Measurements from ENCODE around the gene MAP1LC3A. TPM values are rescaled to one million over a fixed set of nuclear protein-coding genes. Genes with fewer than 3 reads are reported as not detected.

The MAP1LC3A gene
- total and polyA plus RNA-seq, 5 experiments from 2014 or later, result 0.94 to 2.4 (median 1.6) TPM

DNA sequence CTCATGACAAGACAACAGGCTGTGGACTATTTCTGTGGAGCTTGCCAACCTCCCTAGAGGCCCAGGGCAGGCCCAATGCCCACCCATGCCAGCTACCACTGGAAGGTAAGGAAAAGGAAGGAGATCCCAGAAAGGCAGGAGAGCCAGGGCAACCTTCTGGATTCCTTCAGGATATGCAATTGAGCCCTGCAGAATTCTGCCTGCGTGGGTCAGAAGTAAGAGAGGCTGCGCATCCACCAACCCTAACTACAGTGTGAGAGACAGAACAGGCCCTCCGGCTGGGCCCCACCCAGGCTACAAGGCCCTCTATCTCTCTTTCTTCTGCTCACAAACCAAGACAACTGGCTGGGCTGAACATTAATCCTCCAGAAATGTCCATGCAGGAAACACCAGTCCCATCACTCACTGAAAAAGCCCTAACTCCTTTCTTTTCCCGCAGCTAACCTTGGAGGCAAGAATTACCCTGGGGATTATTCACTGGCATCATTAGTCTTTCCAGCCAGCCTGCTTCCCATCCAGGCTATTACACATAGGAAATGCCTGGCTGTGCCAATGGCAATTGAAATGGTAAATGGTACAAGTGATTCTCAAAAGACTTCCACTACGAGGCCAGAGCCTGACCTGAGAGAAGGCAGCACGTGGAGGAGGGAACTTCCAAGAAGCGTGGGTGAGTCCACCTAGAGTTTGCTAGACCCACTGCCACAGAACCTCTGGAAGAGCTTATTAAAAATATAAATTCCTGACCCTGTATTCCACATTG, 15.2 kb downstream of the MAP1LC3A start:
- no peak for ATAC-seq
- POLR2A ChIA-PET, result no interaction called here
- Mint-ChIP-seq H3K36me3 (peaks cover 0 to 45% (median 16%) of the 10 kb centered on the region in 3 donors), H3K4me3 (no peak overlapping the region), H3K27me3 (no peaks in the 10 kb centered on the region), H3K27ac (peak overlapping the region in 3 of 10 donors; percentile 7 to 47 (median 15)), H3K9me3 (no peaks in the 10 kb centered on the region), H3K4me1 (peaks cover 0 to 6% (median 0%) of the 10 kb centered on the region in 4 donors)
- no peak for DNase-seq

DNA sequence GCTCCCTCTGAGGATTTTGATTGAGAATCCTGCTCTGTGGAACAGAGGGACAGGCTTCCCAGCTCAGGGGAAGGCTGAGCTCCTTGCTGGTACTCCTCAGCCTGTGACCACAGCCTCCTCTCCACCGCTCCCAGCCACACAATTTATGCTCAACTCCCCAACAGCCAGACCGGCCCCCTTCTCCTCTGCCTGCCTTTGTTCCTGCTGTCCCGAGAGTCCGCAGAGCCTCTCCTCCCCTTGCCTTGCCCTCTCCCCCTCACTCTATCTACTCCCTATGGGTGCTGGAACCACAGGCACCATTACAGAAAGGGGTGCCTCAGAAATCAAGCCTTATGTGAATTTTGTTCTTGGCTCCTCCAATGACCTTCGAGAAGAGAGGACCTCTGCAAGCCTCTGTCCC, 15.9 kb downstream of the MAP1LC3A start:
- Mint-ChIP-seq H3K9me3 (no peaks in the 10 kb centered on the region), H3K36me3 (peaks cover 0 to 48% (median 18%) of the 10 kb centered on the region in 3 donors), H3K4me3 (no peak overlapping the region), H3K4me1 (peaks cover 0 to 7% (median 0%) of the 10 kb centered on the region in 4 donors), H3K27me3 (no peaks in the 10 kb centered on the region), H3K27ac (peak overlapping the region in 4 of 10 donors; percentile 16 to 72 (median 63))
- ATAC-seq, result no peak
- no peak for DNase-seq
- POLR2A ChIA-PET, result no interaction called here

DNA sequence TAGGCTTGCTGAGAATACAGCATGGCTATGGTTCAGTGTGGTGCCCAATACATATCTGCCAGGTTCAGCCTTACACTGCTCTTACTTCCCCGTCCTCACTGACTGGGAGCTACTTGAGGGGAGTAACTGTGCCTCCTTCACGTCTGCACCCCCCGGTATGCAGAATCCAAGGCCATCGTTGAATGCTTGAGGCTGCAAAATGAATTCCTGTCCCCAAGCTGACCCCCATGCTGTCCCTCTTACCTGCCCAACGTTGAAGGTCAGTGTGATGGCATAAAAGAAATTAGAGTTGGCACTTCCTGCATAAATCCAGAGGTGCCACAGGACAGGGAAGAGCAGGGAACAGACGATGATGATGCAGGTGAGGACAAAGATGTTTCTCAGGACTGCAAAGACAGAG, 16.3 kb downstream of the MAP1LC3A start:
- Mint-ChIP-seq H3K9me3 (no peaks in the 10 kb centered on the region), H3K27me3 (no peaks in the 10 kb centered on the region), H3K4me1 (peaks cover 0 to 11% (median 0%) of the 10 kb centered on the region in 4 donors), H3K27ac (peak overlapping the region in 1 of 10 donors; percentile 16), H3K36me3 (peaks cover 0 to 51% (median 18%) of the 10 kb centered on the region in 3 donors), H3K4me3 (no peak overlapping the region)
- ATAC-seq, result no peak
- POLR2A ChIA-PET, result no interaction called here
- no peak for DNase-seq

DNA sequence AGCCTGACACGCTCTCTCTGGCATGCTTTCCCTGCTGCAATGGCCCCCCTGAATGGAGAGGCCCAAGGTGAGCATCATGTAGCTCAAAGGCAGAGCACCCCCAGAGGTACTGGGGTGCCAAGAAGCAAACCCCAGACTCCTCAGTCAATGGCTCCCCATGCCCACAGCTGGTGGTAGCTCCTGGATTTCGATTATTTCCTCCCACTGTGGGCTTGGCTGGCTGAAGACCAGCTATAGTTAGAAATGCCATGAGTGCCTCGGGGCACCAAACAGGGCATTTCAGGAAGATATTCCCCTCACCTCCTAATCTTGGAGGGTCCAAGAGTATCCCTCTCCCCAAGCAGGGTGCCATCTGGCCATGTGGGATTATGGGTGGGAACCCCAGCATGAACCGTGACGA, 16.8 kb downstream of the MAP1LC3A start:
- no peak for ATAC-seq
- H3K4me1 Mint-ChIP-seq, result peaks cover under 1 to 15% (median 2%) of the 10 kb centered on the region in 4 donors
- no peaks in the 10 kb centered on the region for H3K9me3 Mint-ChIP-seq
- H3K4me3 Mint-ChIP-seq, result no peak overlapping the region
- no peak for DNase-seq
- H3K27ac Mint-ChIP-seq, result peak overlapping the region in 1 of 10 donors; percentile 15
- H3K27me3 Mint-ChIP-seq, result no peaks in the 10 kb centered on the region
- H3K36me3 Mint-ChIP-seq, result peaks cover 0 to 53% (median 18%) of the 10 kb centered on the region in 3 donors
- POLR2A ChIA-PET, result no interaction called here

DNA sequence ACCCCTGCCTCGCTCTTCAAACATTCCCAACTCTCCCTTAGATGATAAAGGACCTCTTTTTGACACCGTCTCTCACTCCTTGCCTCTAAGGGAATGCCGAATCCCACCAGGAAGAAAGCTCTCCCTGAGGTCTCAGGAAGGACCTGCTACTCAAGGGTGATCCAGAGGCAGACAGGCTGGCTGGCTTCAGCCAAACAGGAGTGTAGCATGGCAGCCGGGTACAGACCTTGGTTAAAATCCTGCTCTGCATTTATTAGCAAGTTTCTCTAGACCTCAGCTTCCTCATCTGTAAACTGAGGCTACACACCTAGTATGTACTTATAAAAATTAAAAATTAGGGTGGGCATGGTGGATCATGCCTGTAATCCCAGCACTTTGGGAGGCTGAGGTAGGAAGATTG, 17.2 kb downstream of the MAP1LC3A start:
- DNase-seq (no peak), ATAC-seq (no peak)
- Mint-ChIP-seq H3K4me3 (no peak overlapping the region), H3K36me3 (peaks cover 0 to 56% (median 18%) of the 10 kb centered on the region in 3 donors), H3K4me1 (peaks cover 4 to 20% (median 6%) of the 10 kb centered on the region in 4 donors), H3K27me3 (no peaks in the 10 kb centered on the region), H3K9me3 (no peaks in the 10 kb centered on the region), H3K27ac (peak overlapping the region in 2 of 10 donors; percentile 57 to 75)
- POLR2A ChIA-PET, result no interaction called here

DNA sequence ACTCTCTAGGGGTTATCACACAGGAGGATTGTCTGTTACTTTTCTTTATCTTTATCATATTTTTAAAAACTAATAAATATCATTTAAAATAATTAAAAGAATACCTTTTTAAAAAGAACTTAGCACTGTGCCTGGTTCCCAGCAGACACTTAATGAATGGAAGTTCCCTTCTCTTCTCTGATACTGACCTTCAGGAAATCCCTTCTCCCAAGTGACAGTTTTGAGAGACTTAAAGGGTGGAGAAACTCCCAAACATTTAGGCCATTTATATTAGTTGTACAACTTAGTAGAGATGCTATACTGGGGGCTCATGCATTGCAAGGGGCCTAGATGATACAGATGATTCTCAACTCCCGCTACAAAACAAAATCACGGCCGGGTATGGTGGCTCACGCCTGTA, 18.5 kb downstream of the MAP1LC3A start:
- Mint-ChIP-seq H3K27me3 (no peaks in the 10 kb centered on the region), H3K4me3 (no peak overlapping the region), H3K4me1 (peaks cover 6 to 14% (median 7%) of the 10 kb centered on the region in 4 donors), H3K36me3 (peaks cover 0 to 57% (median 24%) of the 10 kb centered on the region in 3 donors), H3K27ac (no peak overlapping the region), H3K9me3 (no peaks in the 10 kb centered on the region)
- ATAC-seq (no peak), DNase-seq (no peak)
- POLR2A ChIA-PET, result no interaction called here

DNA sequence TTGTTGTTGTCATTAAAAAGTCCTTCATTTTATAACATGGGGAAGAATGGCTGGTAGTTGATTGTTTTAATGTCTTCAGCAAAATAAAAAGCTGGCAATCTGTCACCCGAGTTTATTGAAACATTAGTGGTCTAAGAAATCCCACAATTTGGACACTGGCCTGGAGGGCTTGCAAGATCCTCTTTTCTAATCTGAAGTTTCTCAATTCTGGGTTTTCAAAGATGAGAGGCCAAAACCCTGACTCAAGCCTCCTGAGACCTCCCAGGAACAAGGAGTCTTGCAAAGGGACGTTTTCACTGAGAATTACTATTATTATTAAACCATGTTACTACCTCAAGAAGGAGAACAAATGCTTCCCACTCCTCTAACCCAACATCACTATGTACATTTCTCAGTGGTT, 19.5 kb downstream of the MAP1LC3A start:
- Mint-ChIP-seq H3K27me3 (no peaks in the 10 kb centered on the region), H3K4me3 (no peak overlapping the region), H3K9me3 (no peaks in the 10 kb centered on the region), H3K36me3 (peaks cover 0 to 62% (median 24%) of the 10 kb centered on the region in 3 donors), H3K27ac (peak overlapping the region in 2 of 10 donors; percentile 28 to 38), H3K4me1 (peaks cover 6 to 14% (median 7%) of the 10 kb centered on the region in 4 donors)
- POLR2A ChIA-PET, result no interaction called here
- DNase-seq (no peak), ATAC-seq (no peak)

DNA sequence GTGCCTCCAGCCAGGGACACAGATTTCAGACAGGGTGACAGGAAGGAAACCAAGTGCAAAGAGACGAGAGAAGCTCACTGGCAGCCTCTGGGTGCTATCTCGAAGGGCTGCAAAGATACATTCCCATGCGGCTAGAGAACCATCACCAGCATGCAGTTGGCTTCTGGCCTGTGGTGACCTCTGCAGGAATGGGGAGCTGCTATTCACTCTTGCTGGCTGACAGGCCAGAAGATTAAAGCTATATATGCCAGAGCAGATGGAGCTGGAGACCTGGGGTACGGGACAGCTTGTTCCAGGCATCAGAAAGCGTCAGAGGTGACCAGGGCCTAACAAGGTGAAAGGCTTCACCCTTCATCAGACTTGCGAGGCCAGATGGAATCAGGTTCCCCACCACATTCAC, 20.0 kb downstream of the MAP1LC3A start:
- POLR2A ChIA-PET, result interaction anchor here (0.5 kb wide), 1 partner anchor 149 kb away, joined by 4 read pairs; no protein-coding TSS in a partner anchor

DNA sequence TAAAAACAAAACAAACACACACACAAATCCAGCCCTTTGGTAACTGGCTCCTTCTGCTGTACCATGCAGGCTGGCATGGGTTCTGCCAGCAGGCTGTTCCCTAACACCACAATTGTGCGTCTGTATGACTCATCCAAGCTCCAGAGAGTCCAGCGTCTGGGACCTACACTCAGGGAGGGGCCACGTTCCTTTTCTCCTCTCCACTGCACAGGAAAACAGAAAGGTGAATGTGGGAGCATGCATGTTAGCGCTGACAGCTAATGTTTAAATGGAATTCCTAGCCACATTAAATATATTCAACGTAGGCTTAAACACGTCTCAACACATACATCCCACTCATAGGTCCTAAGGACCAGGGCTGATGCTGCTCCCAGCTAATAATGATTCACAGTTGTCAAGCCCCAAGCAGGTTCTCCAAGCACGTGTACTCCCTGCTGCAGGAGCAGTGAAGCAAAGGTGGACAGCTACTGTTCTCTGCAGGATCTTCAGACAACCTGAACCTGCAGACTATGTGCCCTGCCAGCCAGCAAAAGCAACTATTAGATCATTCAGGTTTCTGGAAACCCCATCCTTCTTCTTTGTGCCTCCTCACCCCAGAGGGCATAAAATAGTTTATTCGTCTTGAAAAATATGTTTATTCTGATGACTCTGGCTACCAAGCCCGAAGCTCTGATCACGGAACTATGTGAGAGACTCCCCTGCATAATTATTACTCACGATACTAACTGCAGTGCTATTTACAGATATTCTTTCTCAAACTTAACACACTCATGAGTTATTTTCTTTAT, 20.9 kb downstream of the MAP1LC3A start:
- H3K4me3 Mint-ChIP-seq, result no peak overlapping the region
- ATAC-seq, result no peak
- POLR2A ChIA-PET, result interaction anchor here (0.5 kb wide), 1 partner anchor 148 kb away, joined by 4 read pairs; no protein-coding TSS in a partner anchor
- no peaks in the 10 kb centered on the region for H3K9me3 Mint-ChIP-seq
- no peaks in the 10 kb centered on the region for H3K27me3 Mint-ChIP-seq
- peak overlapping the region in 5 of 10 donors; percentile 7 to 82 (median 52) for H3K27ac Mint-ChIP-seq
- peaks cover 6 to 14% (median 7%) of the 10 kb centered on the region in 4 donors for H3K4me1 Mint-ChIP-seq
- H3K36me3 Mint-ChIP-seq, result peaks cover 0 to 61% (median 16%) of the 10 kb centered on the region in 3 donors
- no peak for DNase-seq

More for the DNA sequence above, 20.0 kb downstream of the MAP1LC3A start:
- H3K27ac Mint-ChIP-seq, result peak overlapping the region in 4 of 10 donors; percentile 27 to 71 (median 33)
- peaks cover 0 to 63% (median 20%) of the 10 kb centered on the region in 3 donors for H3K36me3 Mint-ChIP-seq
- peaks cover 6 to 14% (median 7%) of the 10 kb centered on the region in 4 donors for H3K4me1 Mint-ChIP-seq
- ATAC-seq (no peak), DNase-seq (no peak)
- no peaks in the 10 kb centered on the region for H3K27me3 Mint-ChIP-seq
- no peaks in the 10 kb centered on the region for H3K9me3 Mint-ChIP-seq
- H3K4me3 Mint-ChIP-seq, result no peak overlapping the region

DNA sequence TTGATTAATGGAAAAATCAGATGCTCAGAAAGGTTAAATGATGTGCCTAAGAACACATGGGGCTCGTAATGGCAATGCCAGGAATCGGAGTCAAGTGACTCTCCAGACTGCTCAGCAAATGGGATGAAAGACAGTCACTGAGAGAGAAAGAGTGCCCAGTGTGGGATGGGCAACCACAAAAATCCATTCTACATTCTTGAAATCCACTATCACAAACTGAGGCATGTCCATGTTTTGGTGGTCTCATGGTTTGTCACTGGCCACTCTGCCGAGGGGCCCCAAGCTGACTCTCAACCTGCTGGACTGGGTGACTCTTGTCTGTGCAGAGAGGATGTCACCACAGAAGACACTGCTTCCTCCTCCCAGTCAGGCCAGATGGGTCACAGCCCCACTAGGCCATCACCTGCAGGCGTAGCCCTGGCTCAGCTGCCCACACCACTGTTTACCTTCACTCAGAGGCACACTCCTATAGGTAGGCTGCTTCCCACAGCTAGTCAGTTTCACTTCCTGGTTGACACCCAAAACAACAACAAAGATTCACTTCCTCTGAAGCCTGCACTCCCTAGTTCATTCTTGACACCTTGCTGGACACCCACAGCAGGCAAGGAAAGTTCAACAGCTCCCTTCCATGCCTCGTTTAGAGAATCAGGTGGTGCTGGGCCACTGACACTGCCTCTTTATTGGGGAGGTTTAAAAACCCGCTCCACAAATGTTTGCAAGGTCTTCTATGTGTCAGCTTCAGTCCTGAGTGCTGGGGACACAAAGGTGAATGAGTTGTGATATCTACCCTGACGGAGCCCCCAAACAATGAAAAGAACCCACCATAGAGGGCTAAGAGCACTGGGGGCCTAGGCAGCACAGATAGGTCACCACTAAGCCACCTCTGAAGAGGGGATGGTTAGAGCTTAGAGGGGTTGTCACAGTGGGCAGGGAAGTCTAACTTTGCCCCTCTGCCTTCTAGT, 21.7 kb downstream of the MAP1LC3A start:
- no peak for ATAC-seq
- H3K4me3 Mint-ChIP-seq, result no peak overlapping the region
- peak overlapping the region in 9 of 10 donors; percentile 15 to 92 (median 67) for H3K27ac Mint-ChIP-seq
- H3K27me3 Mint-ChIP-seq, result no peaks in the 10 kb centered on the region
- no peak for DNase-seq
- no peaks in the 10 kb centered on the region for H3K9me3 Mint-ChIP-seq
- H3K4me1 Mint-ChIP-seq, result peaks cover 6 to 14% (median 7%) of the 10 kb centered on the region in 4 donors
- POLR2A ChIA-PET, result no interaction called here
- H3K36me3 Mint-ChIP-seq, result peaks cover 0 to 64% (median 15%) of the 10 kb centered on the region in 3 donors

DNA sequence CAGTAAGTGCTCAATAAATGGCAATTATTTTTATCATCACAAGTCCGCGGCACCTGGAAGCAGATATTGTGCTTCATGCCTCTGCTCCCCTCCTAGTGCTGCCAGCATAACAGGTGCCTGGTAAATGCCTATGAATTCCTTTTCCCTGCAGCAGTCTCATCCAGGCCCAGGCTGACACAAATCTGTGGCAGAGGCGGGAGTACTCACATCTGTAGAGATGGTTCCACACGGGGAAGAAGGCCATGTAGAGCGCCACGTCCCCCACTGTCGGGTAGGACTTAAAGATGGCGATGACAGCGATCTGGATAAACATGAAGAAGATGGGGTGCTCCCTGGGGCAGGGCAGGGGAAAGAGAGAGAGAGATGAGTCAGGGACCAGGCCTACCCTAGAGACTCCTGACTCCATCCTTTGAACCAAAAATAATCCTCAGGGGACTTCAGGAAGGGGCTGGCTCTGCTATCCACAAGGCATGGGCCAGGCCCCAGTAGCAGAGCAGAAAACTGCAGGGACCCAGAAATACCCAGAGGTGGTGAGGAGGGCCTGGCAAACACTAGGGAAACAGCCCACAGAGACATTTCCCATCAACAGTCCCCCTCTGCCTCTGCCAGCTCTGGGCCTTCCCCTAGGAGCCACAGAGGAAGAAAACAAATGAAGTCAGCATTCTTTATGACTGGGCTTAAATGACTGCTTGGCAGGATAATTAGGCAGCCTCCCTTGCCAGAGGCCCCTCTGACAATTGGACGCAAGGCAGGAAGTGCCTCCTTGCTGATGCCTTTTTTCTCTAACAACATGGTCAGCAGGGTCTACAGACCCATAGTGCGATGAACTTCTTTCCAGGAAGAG, 23.0 kb downstream of the MAP1LC3A start:
- DNase-seq (no peak), ATAC-seq (no peak)
- no peaks in the 10 kb centered on the region for H3K9me3 Mint-ChIP-seq
- peak overlapping the region in 6 of 10 donors; percentile 35 to 82 (median 61) for H3K27ac Mint-ChIP-seq
- POLR2A ChIA-PET, result no interaction called here
- no peaks in the 10 kb centered on the region for H3K27me3 Mint-ChIP-seq
- peaks cover 0 to 72% (median 18%) of the 10 kb centered on the region in 3 donors for H3K36me3 Mint-ChIP-seq
- H3K4me3 Mint-ChIP-seq, result no peak overlapping the region
- peaks cover 6 to 14% (median 7%) of the 10 kb centered on the region in 4 donors for H3K4me1 Mint-ChIP-seq

Measured in naive thymus-derived CD8-positive, alpha-beta T cell (primary cell).